Smooth muscle cell of the coronary artery (primary cell): ENCODE results near the gene PSMA2. TPM values are rescaled to one million over a fixed set of nuclear protein-coding genes. Genes with fewer than 3 reads are reported as not detected.

Source experiments
- total RNA-seq: library from RNA; depleted of rRNA; stranded (reverse); fragments of >200 nt; gene quantifications from 2 replicates; pipeline ENCODE4 v1.2.3, GENCODE V29; 2014; ENCODE audit warnings: low replicate concordance

Gene PSMA2
- 25.9 and 63.7 TPM in 2 replicates for total RNA-seq

DNA sequence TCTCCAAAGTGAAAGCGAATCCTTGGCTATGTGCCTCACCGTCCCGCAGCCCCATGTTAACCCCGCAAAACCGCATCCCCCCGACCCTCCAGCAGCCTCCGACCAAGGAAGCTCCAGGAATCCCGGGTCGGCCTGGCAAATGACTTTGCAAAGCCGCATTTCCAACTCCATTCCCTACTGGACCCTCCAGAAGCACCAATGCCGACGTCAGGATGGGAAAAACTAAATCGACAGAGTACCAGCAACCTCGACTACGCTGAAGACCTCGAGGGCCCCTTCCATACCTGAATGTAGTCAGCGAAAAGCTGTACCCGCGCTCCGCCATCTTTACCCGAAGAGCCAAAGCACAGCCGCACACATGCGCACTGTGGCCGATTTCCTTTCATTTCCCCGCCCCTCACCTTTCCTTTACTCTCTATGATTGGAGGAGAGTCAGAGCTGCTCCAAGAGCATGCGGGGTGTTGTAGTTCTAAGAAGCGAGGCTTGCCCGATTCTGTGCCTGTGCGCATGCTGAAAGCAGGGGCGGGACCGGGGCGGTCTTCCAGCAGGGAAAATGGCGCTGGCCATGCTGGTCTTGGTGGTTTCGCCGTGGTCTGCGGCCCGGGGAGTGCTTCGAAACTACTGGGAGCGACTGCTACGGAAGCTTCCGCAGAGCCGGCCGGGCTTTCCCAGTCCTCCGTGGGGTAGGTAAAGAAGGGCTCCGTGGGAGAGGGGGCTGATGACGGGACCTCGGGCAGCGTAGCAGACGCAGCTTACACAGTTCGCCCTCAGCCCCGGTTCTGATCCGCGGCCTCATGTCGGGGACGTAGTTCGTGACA lies at the start of gene PSMA2, which contains the start of gene MRPL32:
PSMA2 (minus strand) TSS at position 341 of the 818 bp plus-strand sequence; CDS start at position 325, 16 bp downstream.
MRPL32 (plus strand) TSS at position 543 of the 818 bp plus-strand sequence; CDS start at position 554, 11 bp downstream.

GRCh38 chr7:42911454-42912447 lies 20.2 kb downstream of the PSMA2 start, which contains the start of gene C7orf25:
Gene C7orf25 (minus strand): TSS chr7:42912070. CDS start chr7:42910900, 1,170 bp downstream.

Other genes starting within 250 kb of the PSMA2 start
- gene C7orf25, start 20.1 kb downstream of the PSMA2 start, total RNA-seq, result 3.8 and 5.5 TPM in 2 replicates
- gene MRPL32, start 202 bp upstream of the PSMA2 start, total RNA-seq, result 26.8 and 52.5 TPM in 2 replicates
- 2.2 TPM in 1 of 2 replicates, not detected in the other for gene HECW1, start 180.5 kb upstream of the PSMA2 start, total RNA-seq